Common myeloid progenitor, CD34-positive (primary cell): ENCODE results near the gene PHLDA3.

Experiments used
- CTCF ChIA-PET: fragments of 350-600 bp; sonication (Branson Sonifier 250); formaldehyde crosslinking; loops from one replicate; lab custom pipeline; 2021; ENCODE audit warnings: antibody characterized with exemption; lab: Charles Lee
- POLR2A ChIA-PET: fragments of 350-600 bp; sonication (Branson Sonifier 250); formaldehyde crosslinking; loops from one replicate; lab custom pipeline; 2021; ENCODE audit warnings: antibody characterized with exemption; lab: Charles Lee
- DNase-seq, 3 donors: peaks; one replicate each; pipeline versions ENCODE4 v3.0.0 to v3.0.0-alpha.2; 2013
- H3K27ac ChIP-seq, 2 experiments: 1 replicate in 1 of 2; 2 replicates in 1 of 2; pipeline ENCODE4 v1.7.0; 2013; ENCODE audit warnings: inconsistent platforms in 2 of 2, low read length in 2 of 2, mild to moderate bottlenecking in 2 of 2, low read depth in 1 of 2, moderate library complexity in 1 of 2; ENCODE audit not compliant: severe bottlenecking in 2 of 2, insufficient read depth in 1 of 2, poor library complexity in 1 of 2
- H3K27me3 ChIP-seq, 5 experiments: replicated peaks in 2 of 5; 1 replicate in 3 of 5; 2 replicates in 2 of 5; pipeline versions ENCODE4 v1.6.1 to v1.7.0; 2013; ENCODE audit warnings: low read length in 4 of 5, mild to moderate bottlenecking in 2 of 5, moderate library complexity in 2 of 5, inconsistent platforms in 1 of 5; ENCODE audit not compliant: insufficient read depth in 5 of 5, control insufficient read depth in 4 of 5
- H3K36me3 ChIP-seq, 4 experiments: 1 replicate in 2 of 4; 2 replicates in 2 of 4; pipeline versions ENCODE4 v1.6.1 to v1.7.0; 2013; ENCODE audit warnings: low read length in 3 of 4, control low read depth in 1 of 4, mild to moderate bottlenecking in 1 of 4; ENCODE audit not compliant: control insufficient read depth in 4 of 4, insufficient read depth in 4 of 4
- H3K4me1 ChIP-seq, 4 experiments: 1 replicate in 3 of 4; 2 replicates in 1 of 4; pipeline versions ENCODE4 v1.6.1 to v1.7.1; 2013; ENCODE audit warnings: low read length in 3 of 4, mild to moderate bottlenecking in 3 of 4, control low read depth in 1 of 4, inconsistent platforms in 1 of 4, moderate library complexity in 1 of 4; ENCODE audit not compliant: control insufficient read depth in 4 of 4, insufficient read depth in 4 of 4; ENCODE audit errors: control extremely low read depth in 1 of 4
- H3K4me3 ChIP-seq, 7 experiments: 1 replicate in 4 of 7; 2 replicates in 3 of 7; pipeline versions ENCODE4 v1.5.1 to v1.7.0; 2013; ENCODE audit warnings: mild to moderate bottlenecking in 7 of 7, low read length in 6 of 7, moderate library complexity in 6 of 7, inconsistent platforms in 2 of 7, low read depth in 2 of 7, control low read depth in 1 of 7; ENCODE audit not compliant: insufficient read depth in 4 of 7, control insufficient read depth in 1 of 7; ENCODE audit errors: extremely low read depth in 1 of 7
- H3K9me3 ChIP-seq, 5 experiments: 1 replicate in 4 of 5; 2 replicates in 1 of 5; pipeline versions ENCODE4 v1.6.1 to v1.7.1; 2013; ENCODE audit warnings: low read length in 4 of 5, mild to moderate bottlenecking in 2 of 5, inconsistent platforms in 1 of 5, low read depth in 1 of 5, moderate library complexity in 1 of 5; ENCODE audit not compliant: control insufficient read depth in 4 of 5, insufficient read depth in 2 of 5; ENCODE audit errors: control extremely low read depth in 1 of 5
- WGBS: methylation state at CpG from one replicate; pipeline ENCODE4 v1.1.5; 2013; ENCODE audit not compliant: insufficient coverage; 5-methylcytosine and 5-hydroxymethylcytosine counted together

PHLDA3 gene

DNA sequence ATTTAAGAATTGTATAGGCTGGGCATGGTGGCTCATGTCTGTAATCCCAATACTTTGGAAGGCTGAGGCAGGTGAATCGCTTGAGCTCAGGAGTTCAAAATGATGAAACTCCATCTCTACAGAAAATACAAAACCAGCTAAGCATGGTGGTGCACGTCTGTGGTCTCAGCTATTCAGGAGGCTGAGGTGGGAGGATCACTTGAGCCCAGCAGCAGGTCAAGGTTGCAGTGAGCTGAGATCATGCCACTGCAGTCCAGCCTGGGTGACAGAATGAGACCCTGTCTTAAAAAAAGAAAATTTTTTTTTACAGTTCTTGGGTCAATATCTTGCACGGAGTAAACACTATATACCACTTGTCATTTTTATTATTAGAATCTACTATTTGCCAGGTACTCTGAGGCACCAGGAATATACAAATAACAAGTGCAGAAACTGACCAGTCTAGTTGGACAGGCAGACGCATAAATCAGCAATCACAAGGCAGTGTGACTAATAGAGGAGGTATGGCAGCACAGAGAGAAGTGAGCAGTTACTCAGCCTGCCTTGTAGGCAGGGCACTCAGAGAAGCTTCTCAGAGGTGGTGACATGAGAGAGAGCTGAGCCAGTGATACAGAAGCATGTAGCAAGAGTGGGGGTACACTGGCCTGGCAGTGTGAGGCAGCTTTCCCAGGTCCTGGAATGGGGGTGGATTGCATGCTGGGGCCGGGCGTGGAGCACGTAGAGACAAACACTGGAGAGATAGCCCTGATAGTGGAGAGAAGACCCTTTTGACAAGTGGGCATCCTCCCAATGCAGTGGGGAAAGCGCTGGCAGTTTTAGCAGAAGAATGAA is 8.0 kb downstream of the PHLDA3 start:
- Histone ChIP-seq H3K27ac (no peak overlapping the region), H3K36me3 (peaks cover 0 to 8% (median 2%) of the 10 kb centered on the region in 4 experiments), H3K27me3 (no peaks in the 10 kb centered on the region), H3K4me3 (no peak overlapping the region), H3K4me1 (peaks cover 0 to 12% (median 9%) of the 10 kb centered on the region in 4 experiments), H3K9me3 (no peaks in the 10 kb centered on the region)
- DNase-seq, result no peak
- ChIA-PET POLR2A (no interaction called here), CTCF (interaction anchor here (1.5 to 3.1 kb wide), 3 partner anchors 13 to 22 kb away, joined by 3 to 9 read pairs (median 5); no protein-coding TSS in a partner anchor)
- 95% methylated on average over 7 of the region's 8 CpGs for WGBS

GRCh38 chr1:201459775-201460174 is 9.2 kb downstream of the PHLDA3 start:
- Histone ChIP-seq H3K9me3 (no peaks in the 10 kb centered on the region), H3K4me1 (peaks cover 0 to 19% (median 9%) of the 10 kb centered on the region in 4 experiments)
- CTCF ChIA-PET, result interaction anchor here (1.1 to 3.1 kb wide), 3 partner anchors 9 to 16 kb away, joined by 3 to 9 read pairs (median 3); partner anchors contain the start of gene PHLDA3

DNA sequence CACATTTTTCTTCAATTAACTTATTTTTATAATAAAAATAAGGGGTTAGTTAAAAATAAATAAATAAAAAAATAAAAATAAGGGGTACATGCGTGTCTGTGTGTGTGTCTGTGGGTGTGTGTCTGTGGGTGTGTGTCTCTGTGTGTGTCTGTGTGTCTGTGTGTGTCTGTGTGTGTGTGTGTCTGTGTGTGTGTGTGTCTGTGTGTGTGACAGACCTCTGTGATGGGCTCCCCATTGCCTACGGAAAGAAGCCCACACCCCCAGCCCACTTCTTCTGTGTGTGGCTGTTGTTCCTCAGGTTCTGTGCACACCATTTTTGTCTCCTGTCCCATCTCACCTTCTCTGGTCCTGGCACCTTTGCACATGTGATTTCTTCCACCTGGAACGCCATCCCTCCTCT is 9.9 kb downstream of the PHLDA3 start:
- ChIA-PET POLR2A (no interaction called here), CTCF (interaction anchor here (1.1 to 5.0 kb wide), 5 partner anchors 10 to 17 kb away, joined by 3 to 17 read pairs (median 6); partner anchors contain the start of gene PHLDA3)
- no peaks in the 10 kb centered on the region for H3K27me3 ChIP-seq
- no peak overlapping the region for H3K4me3 ChIP-seq
- no peak for DNase-seq
- no peak overlapping the region for H3K27ac ChIP-seq
- WGBS, result 100% methylated on average over 3 of the region's 3 CpGs
- H3K4me1 ChIP-seq, result peaks cover 0 to 23% (median 9%) of the 10 kb centered on the region in 4 experiments
- no peaks in the 10 kb centered on the region for H3K36me3 ChIP-seq
- no peaks in the 10 kb centered on the region for H3K9me3 ChIP-seq

More at GRCh38 chr1:201459775-201460174, 9.2 kb downstream of the PHLDA3 start:
- Histone ChIP-seq H3K27ac (no peak overlapping the region), H3K4me3 (no peak overlapping the region), H3K36me3 (no peaks in the 10 kb centered on the region), H3K27me3 (no peaks in the 10 kb centered on the region)
- 100% methylated on average over 3 of the region's 5 CpGs for WGBS
- POLR2A ChIA-PET, result no interaction called here
- no peak for DNase-seq

- ChIA-PET POLR2A (no interaction called here), CTCF (interaction anchor here (1.6 to 18.3 kb wide), 4 partner anchors 9 to 25 kb away, joined by 6 to 353 read pairs (median 16); partner anchors contain the start of gene PHLDA3)
- 86% methylated on average over 3 of the region's 4 CpGs for WGBS
- H3K4me1 ChIP-seq, result peaks cover 0 to 26% (median 9%) of the 10 kb centered on the region in 4 experiments
- no peaks in the 10 kb centered on the region for H3K27me3 ChIP-seq
- peaks cover 0 to 2% (median 0%) of the 10 kb centered on the region in 5 experiments for H3K9me3 ChIP-seq
- no peak overlapping the region for H3K4me3 ChIP-seq
- DNase-seq, result no peak
- no peaks in the 10 kb centered on the region for H3K36me3 ChIP-seq
- no peak overlapping the region for H3K27ac ChIP-seq
These were observed 11.5 kb downstream of the PHLDA3 start for GRCh38 chr1:201457508-201457960.

- Histone ChIP-seq H3K36me3 (no peaks in the 10 kb centered on the region), H3K9me3 (peaks cover 0 to 2% (median 0%) of the 10 kb centered on the region in 5 experiments), H3K27me3 (no peaks in the 10 kb centered on the region), H3K27ac (no peak overlapping the region), H3K4me3 (no peak overlapping the region), H3K4me1 (peaks cover 0 to 26% (median 10%) of the 10 kb centered on the region in 4 experiments)
- CTCF ChIA-PET, result interaction anchor here (0.8 to 18.3 kb wide), 8 partner anchors 8 to 56 kb away, joined by 3 to 353 read pairs (median 4); partner anchors contain the start of gene PHLDA3
- POLR2A ChIA-PET, result interaction anchor here (1.0 kb wide), 1 partner anchor 9 kb away, joined by 3 read pairs; no protein-coding TSS in a partner anchor
- DNase-seq, result peak in 2 of 3 donors; percentile 77 to 81
- 67% methylated on average over 4 of the region's 11 CpGs for WGBS
These were observed 12.3 kb downstream of the PHLDA3 start for GRCh38 chr1:201456499-201457309.

GRCh38 chr1:201455098-201455497 is 13.9 kb downstream of the PHLDA3 start:
- DNase-seq, result no peak
- Histone ChIP-seq H3K4me1 (peaks cover 0 to 36% (median 21%) of the 10 kb centered on the region in 4 experiments), H3K27me3 (no peaks in the 10 kb centered on the region), H3K27ac (no peak overlapping the region), H3K9me3 (peaks cover 0 to 2% (median 0%) of the 10 kb centered on the region in 5 experiments), H3K4me3 (no peak overlapping the region), H3K36me3 (no peaks in the 10 kb centered on the region)
- WGBS, result 79% methylated on average over 6 of the region's 6 CpGs
- ChIA-PET CTCF (interaction anchor here (1.1 to 18.3 kb wide), 7 partner anchors 9 to 58 kb away, joined by 3 to 353 read pairs (median 6); partner anchors contain the start of gene PHLDA3), POLR2A (no interaction called here)
